Left forelimb (tissue), 1 donor: ENCODE measurements around the gene POLR1C.
"Not testable (repeated sequence)": the region's sequence is repeated elsewhere in the genome, so short reads cannot be mapped to it uniquely, and the experiment has no call there.

ENCODE experiments used
- DNase-seq: peaks from one replicate; pipeline ENCODE4 v3.0.0-alpha.2; 2018; ENCODE audit warnings: low spot score

Gene POLR1C

GRCh38 chr6:43492673-43493072 lies 24.2 kb upstream of the POLR1C start:
- no peak for DNase-seq

GRCh38 chr6:43493230-43493629 lies 23.7 kb upstream of the POLR1C start:
- DNase-seq, result no peak

- DNase-seq, result no peak
Observed at GRCh38 chr6:43493833-43494232, 23.1 kb upstream of the POLR1C start.

- DNase-seq, result no peak
Observed at GRCh38 chr6:43494321-43494720, 22.6 kb upstream of the POLR1C start.

- no peak for DNase-seq
Observed at GRCh38 chr6:43494766-43495165, 22.1 kb upstream of the POLR1C start.

- DNase-seq, result no peak
Observed at GRCh38 chr6:43495409-43495941, 21.4 kb upstream of the POLR1C start.

GRCh38 chr6:43496370-43497128 lies 20.3 kb upstream of the POLR1C start:
- no peak for DNase-seq

- DNase-seq, result no peak
Observed at GRCh38 chr6:43497129-43497396, 19.8 kb upstream of the POLR1C start.

GRCh38 chr6:43497689-43498088 lies 19.2 kb upstream of the POLR1C start:
- DNase-seq, result no peak

- DNase-seq, result not testable (repeated sequence)
Observed at GRCh38 chr6:43498291-43498690, 18.6 kb upstream of the POLR1C start.

- DNase-seq, result no peak
Observed at GRCh38 chr6:43499028-43499815, 17.7 kb upstream of the POLR1C start.

GRCh38 chr6:43500921-43501320 lies 16.0 kb upstream of the POLR1C start:
- DNase-seq, result no peak

GRCh38 chr6:43502666-43503065 lies 14.2 kb upstream of the POLR1C start:
- DNase-seq, result no peak

- no peak for DNase-seq
Observed at GRCh38 chr6:43503443-43503842, 13.4 kb upstream of the POLR1C start.

GRCh38 chr6:43504756-43505593 lies 11.9 kb upstream of the POLR1C start:
- no peak for DNase-seq

GRCh38 chr6:43505718-43506117 lies 11.2 kb upstream of the POLR1C start:
- DNase-seq, result no peak

- DNase-seq, result no peak
Observed at GRCh38 chr6:43506171-43506570, 10.7 kb upstream of the POLR1C start.

GRCh38 chr6:43506667-43507471 lies 10.0 kb upstream of the POLR1C start:
- peak; percentile 85 for DNase-seq

GRCh38 chr6:43508481-43509141 lies 8.3 kb upstream of the POLR1C start:
- no peak for DNase-seq

- no peak for DNase-seq
Observed at GRCh38 chr6:43509142-43509983, 7.5 kb upstream of the POLR1C start.
